ENCODE data around the gene GRIP1. TPM values are rescaled to one million over a fixed set of nuclear protein-coding genes. Genes with fewer than 3 reads are reported as not detected.

GRIP1 gene
- total and polyA plus RNA-seq, 10 of the 15 experiments (the other 5 are each of a cell fraction or from before 2014, with no cell fraction given), result 0.05 to 0.85 (median 0.50) TPM; not detected in 7

DNA sequence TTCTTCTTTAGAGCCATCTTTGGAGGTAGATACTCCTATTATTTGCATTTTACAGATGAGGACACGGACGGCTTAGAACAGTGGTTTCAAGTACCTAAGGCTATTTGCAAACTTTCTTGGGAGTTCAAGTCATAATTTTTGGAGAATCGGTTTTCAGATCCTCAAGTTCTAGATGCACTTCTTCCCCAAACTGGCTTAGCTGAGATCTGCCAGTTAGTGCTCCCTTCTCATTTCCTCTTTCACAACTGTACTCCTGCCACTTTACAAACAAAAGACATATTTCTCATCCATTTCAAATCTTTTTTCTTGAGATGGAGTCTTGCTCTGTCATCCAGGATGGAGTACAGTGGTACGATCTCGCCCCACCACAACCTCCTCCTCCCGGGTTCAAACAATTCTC lies 299.3 kb downstream of the GRIP1 start (continued):
- no peak for TF ChIP-seq POLR2AphosphoS2 (IDR thresholded peaks at IDR 0.05; ENCODE audit: low read depth, low read length)

DNA sequence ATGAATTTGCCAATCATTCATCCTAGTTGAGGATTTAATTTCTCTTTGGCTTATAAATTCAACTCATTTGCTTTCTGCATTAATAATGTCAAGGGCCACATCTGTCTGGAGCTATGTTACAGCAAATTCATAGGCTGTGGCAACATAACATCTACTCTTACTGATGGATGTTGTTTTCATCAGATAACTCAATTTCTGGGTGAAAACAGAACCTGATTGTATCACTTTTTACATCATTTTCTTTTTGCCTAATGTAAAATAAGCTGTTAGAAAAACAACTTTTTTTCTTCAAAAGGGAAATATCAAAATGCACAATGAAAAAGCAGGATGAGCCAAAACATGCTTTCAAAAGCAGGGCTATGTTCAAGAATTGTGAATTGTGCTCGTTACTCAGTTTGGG lies 303.3 kb downstream of the GRIP1 start:
- H3K27me3 ChIP-seq (replicated peaks in 1 of 2; ENCODE audit: control insufficient read depth in 2 of 2, insufficient read depth in 2 of 2, low read length in 1 of 2), result no peaks in the 10 kb centered on the region; a peak in 1 of 4 replicates
- ChIA-PET POLR2A (no interaction called here), CTCF (no interaction called here), SMC1A (ENCODE audit: uncharacterized antibody, unreplicated experiment) (interaction anchor here (0.8 to 1.3 kb wide), 3 partner anchors 9 to 19 kb away, joined by 4 to 5 read pairs (median 4); no protein-coding TSS in a partner anchor), RAD21 (ENCODE audit: unreplicated experiment) (no interaction called here)
- H3K79me2 ChIP-seq (ENCODE audit: control insufficient read depth, insufficient read depth, low read length), result no peaks in the 10 kb centered on the region
- no peak overlapping the region for H3K4me3 ChIP-seq
- peaks cover 7% of the 10 kb centered on the region for H3K4me1 ChIP-seq (ENCODE audit: control insufficient read depth, insufficient read depth, low read length)
- FAIRE-seq, result no peak
- H3K36me3 ChIP-seq (ENCODE audit: control insufficient read depth in 2 of 2, insufficient read depth in 2 of 2, low read length in 1 of 2), result no peaks in the 10 kb centered on the region
- no TSS peak for BruUV-seq (replicated peaks)
- no peaks in the 10 kb centered on the region for H4K20me1 ChIP-seq (ENCODE audit: control insufficient read depth, insufficient read depth)
- H3K9me3 ChIP-seq (replicated peaks; ENCODE audit: control insufficient read depth, insufficient read depth, low read length), result no peaks in the 10 kb centered on the region
- TF ChIP-seq EP300 (IDR thresholded peaks at IDR 0.05; ENCODE audit: borderline replicate concordance in 1 of 2, control insufficient read depth in 1 of 2, low read depth in 2 of 2, low read length in 2 of 2), result no peak
- no peak for TF ChIP-seq NFYA (IDR thresholded peaks at IDR 0.05; ENCODE audit: borderline replicate concordance, low read depth, low read length)
- no peak for TF ChIP-seq MYB (IDR thresholded peaks at IDR 0.05; ENCODE audit: borderline replicate concordance, low read depth, low read length)
- TF ChIP-seq, protein P1, sequence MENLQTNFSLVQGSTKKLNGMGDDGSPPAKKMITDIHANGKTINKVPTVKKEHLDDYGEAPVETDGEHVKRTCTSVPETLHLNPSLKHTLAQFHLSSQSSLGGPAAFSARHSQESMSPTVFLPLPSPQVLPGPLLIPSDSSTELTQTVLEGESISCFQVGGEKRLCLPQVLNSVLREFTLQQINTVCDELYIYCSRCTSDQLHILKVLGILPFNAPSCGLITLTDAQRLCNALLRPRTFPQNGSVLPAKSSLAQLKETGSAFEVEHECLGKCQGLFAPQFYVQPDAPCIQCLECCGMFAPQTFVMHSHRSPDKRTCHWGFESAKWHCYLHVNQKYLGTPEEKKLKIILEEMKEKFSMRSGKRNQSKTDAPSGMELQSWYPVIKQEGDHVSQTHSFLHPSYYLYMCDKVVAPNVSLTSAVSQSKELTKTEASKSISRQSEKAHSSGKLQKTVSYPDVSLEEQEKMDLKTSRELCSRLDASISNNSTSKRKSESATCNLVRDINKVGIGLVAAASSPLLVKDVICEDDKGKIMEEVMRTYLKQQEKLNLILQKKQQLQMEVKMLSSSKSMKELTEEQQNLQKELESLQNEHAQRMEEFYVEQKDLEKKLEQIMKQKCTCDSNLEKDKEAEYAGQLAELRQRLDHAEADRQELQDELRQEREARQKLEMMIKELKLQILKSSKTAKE (IDR thresholded peaks at IDR 0.05; ENCODE audit: low read depth, poor library complexity, severe bottlenecking), result no peak
- no peak for TF ChIP-seq MTA2 (IDR thresholded peaks at IDR 0.05; ENCODE audit: low read depth)
- TF ChIP-seq POLR2AphosphoS2 (IDR thresholded peaks at IDR 0.05; ENCODE audit: low read depth, low read length), result no peak
- TF ChIP-seq SMC3 (IDR thresholded peaks at IDR 0.05; ENCODE audit: borderline replicate concordance, low read length), result no peak
- TF ChIP-seq, protein P2, sequence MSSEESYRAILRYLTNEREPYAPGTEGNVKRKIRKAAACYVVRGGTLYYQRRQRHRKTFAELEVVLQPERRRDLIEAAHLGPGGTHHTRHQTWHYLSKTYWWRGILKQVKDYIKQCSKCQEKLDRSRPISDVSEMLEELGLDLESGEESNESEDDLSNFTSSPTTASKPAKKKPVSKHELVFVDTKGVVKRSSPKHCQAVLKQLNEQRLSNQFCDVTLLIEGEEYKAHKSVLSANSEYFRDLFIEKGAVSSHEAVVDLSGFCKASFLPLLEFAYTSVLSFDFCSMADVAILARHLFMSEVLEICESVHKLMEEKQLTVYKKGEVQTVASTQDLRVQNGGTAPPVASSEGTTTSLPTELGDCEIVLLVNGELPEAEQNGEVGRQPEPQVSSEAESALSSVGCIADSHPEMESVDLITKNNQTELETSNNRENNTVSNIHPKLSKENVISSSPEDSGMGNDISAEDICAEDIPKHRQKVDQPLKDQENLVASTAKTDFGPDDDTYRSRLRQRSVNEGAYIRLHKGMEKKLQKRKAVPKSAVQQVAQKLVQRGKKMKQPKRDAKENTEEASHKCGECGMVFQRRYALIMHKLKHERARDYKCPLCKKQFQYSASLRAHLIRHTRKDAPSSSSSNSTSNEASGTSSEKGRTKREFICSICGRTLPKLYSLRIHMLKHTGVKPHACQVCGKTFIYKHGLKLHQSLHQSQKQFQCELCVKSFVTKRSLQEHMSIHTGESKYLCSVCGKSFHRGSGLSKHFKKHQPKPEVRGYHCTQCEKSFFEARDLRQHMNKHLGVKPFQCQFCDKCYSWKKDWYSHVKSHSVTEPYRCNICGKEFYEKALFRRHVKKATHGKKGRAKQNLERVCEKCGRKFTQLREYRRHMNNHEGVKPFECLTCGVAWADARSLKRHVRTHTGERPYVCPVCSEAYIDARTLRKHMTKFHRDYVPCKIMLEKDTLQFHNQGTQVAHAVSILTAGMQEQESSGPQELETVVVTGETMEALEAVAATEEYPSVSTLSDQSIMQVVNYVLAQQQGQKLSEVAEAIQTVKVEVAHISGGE (CRISPR knock-in tag; IDR thresholded peaks at IDR 0.05), result no peak
- TF ChIP-seq, protein P3, sequence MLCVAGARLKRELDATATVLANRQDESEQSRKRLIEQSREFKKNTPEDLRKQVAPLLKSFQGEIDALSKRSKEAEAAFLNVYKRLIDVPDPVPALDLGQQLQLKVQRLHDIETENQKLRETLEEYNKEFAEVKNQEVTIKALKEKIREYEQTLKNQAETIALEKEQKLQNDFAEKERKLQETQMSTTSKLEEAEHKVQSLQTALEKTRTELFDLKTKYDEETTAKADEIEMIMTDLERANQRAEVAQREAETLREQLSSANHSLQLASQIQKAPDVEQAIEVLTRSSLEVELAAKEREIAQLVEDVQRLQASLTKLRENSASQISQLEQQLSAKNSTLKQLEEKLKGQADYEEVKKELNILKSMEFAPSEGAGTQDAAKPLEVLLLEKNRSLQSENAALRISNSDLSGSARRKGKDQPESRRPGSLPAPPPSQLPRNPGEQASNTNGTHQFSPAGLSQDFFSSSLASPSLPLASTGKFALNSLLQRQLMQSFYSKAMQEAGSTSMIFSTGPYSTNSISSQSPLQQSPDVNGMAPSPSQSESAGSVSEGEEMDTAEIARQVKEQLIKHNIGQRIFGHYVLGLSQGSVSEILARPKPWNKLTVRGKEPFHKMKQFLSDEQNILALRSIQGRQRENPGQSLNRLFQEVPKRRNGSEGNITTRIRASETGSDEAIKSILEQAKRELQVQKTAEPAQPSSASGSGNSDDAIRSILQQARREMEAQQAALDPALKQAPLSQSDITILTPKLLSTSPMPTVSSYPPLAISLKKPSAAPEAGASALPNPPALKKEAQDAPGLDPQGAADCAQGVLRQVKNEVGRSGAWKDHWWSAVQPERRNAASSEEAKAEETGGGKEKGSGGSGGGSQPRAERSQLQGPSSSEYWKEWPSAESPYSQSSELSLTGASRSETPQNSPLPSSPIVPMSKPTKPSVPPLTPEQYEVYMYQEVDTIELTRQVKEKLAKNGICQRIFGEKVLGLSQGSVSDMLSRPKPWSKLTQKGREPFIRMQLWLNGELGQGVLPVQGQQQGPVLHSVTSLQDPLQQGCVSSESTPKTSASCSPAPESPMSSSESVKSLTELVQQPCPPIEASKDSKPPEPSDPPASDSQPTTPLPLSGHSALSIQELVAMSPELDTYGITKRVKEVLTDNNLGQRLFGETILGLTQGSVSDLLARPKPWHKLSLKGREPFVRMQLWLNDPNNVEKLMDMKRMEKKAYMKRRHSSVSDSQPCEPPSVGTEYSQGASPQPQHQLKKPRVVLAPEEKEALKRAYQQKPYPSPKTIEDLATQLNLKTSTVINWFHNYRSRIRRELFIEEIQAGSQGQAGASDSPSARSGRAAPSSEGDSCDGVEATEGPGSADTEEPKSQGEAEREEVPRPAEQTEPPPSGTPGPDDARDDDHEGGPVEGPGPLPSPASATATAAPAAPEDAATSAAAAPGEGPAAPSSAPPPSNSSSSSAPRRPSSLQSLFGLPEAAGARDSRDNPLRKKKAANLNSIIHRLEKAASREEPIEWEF (IDR thresholded peaks at IDR 0.05; ENCODE audit: insufficient replicate concordance, low read depth, low read length), result no peak
- H2AFZ ChIP-seq (ENCODE audit: control insufficient read depth, low read depth, low read length), result no peak overlapping the region
- H3K27ac ChIP-seq (ENCODE audit: control insufficient read depth, insufficient read depth), result no peak overlapping the region
- no peak for DNase-seq (ENCODE audit: low read depth, low spot score)
- intact Hi-C loops (cut with micrococcal nuclease; ENCODE audit: unreplicated experiment) (no loop called here), in situ Hi-C loops (cut with MboI) (no loop called here)
- ATAC-seq, result no peak
- H3K4me2 ChIP-seq (ENCODE audit: control insufficient read depth, insufficient read depth), result no peak overlapping the region
- no peak overlapping the region for H3K9ac ChIP-seq (ENCODE audit: control insufficient read depth, insufficient read depth, low read length)
- WGBS (ENCODE audit: insufficient coverage, insufficient replicate concordance, low lambda C conversion rate, missing lambda C conversion rate), result 38% methylated on average over 1 of the region's 1 CpG

All from GM12878 (cell line).